SK-N-MC (cell line): ENCODE measurements around the gene DDX31.

Source experiments
- EZH2 ChIP-seq: fragments of 200-600 bp; sonication (generic); IDR thresholded peaks from one replicate; pipeline ENCODE4 v1.6.1; 2017; ENCODE audit warnings: antibody characterized with exemption
- POLR2AphosphoS5 ChIP-seq: IDR thresholded peaks from 2 replicates; pipeline ENCODE4 v1.6.1; 2012; ENCODE audit warnings: mild to moderate bottlenecking, low read depth, low read length, borderline replicate concordance

DNA sequence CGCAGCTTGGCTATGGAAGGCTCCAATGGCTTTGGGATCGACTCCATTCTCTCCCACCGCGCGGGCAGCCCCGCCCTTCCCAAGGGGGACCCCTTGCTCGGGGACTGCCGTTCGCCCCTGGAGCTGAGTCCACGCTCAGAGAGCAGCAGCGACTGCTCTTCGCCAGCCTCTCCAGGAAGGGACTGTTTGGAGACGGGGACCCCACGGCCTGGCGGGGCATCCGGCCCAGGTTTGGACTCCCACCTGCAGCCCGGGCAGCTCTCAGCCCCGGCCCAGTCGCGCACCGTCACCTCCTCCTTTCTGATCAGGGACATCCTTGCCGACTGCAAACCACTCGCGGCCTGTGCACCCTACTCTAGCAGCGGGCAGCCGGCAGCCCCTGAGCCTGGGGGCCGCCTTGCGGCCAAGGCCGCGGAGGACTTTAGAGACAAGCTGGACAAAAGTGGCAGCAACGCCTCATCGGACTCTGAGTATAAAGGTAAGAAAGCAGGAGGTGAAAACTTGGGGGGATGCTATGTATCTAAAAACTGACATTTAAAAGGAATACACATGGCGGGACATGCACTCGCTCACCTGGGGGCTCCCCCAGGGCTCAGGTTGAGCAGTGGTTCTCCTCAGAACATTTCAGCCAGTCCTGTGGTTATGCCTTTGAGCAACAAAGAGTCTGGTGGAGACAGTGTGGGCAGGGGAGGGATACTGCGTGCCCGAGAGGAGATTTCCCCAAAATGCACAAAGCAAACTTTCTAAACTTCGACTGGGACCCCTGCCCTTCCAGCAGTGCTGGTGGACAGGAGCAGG, 86.8 kb downstream of the DDX31 start:
- TF ChIP-seq EZH2 (no peak), POLR2AphosphoS5 (no peak)
